NT2/D1 (cell line): ENCODE measurements around the gene SLC24A3.

Experiments
- DNase-seq: peaks from one replicate; pipeline ENCODE4 v3.0.0-alpha.2; 2011; ENCODE audit warnings: low read depth, low spot score
- H3K27me3 ChIP-seq: 2 replicates; pipeline ENCODE4 v1.6.0; 2011; ENCODE audit warnings: mild to moderate bottlenecking; ENCODE audit not compliant: insufficient read length, insufficient read depth
- H3K36me3 ChIP-seq: 2 replicates; pipeline ENCODE4 v1.6.1; 2011; ENCODE audit warnings: mild to moderate bottlenecking, low read length, mixed read lengths; ENCODE audit not compliant: insufficient read depth, insufficient read length
- H3K4me1 ChIP-seq: 2 replicates; pipeline ENCODE4 v1.5.1; 2011; ENCODE audit not compliant: insufficient read depth, insufficient read length
- H3K4me3 ChIP-seq: 2 replicates; pipeline ENCODE4 v1.5.1; 2011; ENCODE audit warnings: low read depth; ENCODE audit not compliant: insufficient read length
- H3K9ac ChIP-seq: 2 replicates; pipeline ENCODE4 v1.6.0; 2011; ENCODE audit warnings: low read depth; ENCODE audit not compliant: insufficient read length
- H3K9me3 ChIP-seq: 2 replicates; pipeline ENCODE4 v1.5.1; 2011; ENCODE audit warnings: mild to moderate bottlenecking, low read length; ENCODE audit not compliant: insufficient read depth
- SUZ12 ChIP-seq: IDR thresholded peaks from 2 replicates; pipeline ENCODE4 v1.6.1; 2011; ENCODE audit not compliant: insufficient read length, insufficient read depth; ENCODE audit errors: extremely low read depth
- YY1 ChIP-seq: IDR thresholded peaks from 2 replicates; pipeline ENCODE4 v1.6.1; 2011; ENCODE audit not compliant: insufficient read length, insufficient read depth
- ZNF274 ChIP-seq: IDR thresholded peaks from 2 replicates; pipeline ENCODE4 v1.6.1; 2011; ENCODE audit warnings: mild to moderate bottlenecking, low read depth, low read length

Gene SLC24A3

DNA sequence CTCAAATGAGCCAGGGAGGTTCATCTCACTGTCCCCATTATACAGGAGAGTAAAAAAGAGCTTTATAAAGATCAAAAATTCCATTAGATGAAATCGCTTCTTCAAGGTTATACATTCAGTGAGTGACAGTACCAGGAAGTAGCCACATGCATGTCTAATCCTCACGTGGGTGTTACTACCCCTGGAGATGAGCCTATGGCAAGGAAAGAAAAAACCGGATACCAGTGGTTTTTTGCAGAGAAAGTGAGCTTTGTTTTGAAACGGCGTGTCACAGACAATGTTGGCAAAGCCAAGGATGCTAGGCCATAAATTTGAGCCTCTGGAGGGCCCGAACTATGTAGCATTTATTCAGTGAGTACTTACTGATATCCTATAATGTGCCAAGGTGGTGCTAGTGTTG lies 330.7 kb downstream of the SLC24A3 start:
- TF ChIP-seq YY1 = no peak
- no peak for TF ChIP-seq ZNF274
- TF ChIP-seq SUZ12 = no peak

DNA sequence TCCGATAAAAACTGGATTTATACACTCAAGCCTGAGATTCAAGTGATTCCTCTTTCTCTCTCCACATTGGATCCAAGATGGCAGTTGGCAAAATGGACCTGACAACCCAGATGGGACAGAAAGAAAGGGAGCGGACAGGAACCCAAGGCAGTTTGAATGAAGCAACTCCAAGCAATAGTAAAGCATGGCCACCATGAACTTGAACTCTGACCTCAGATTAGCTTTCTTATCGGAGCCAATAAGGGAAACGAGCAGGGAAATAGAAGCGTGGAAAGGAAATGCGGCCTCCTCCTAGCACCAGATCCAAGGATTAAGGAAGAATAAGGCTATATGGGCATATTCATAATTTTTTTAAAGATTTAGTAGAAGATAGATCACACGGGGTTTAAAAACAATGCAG lies 332.2 kb downstream of the SLC24A3 start:
- Histone ChIP-seq H3K4me1 (no peaks in the 10 kb centered on the region), H3K9me3 (no peaks in the 10 kb centered on the region), H3K36me3 (no peaks in the 10 kb centered on the region), H3K27me3 (no peaks in the 10 kb centered on the region), H3K4me3 (no peak overlapping the region), H3K9ac (no peak overlapping the region)
- TF ChIP-seq YY1 (no peak), SUZ12 (no peak), ZNF274 (no peak)
- no peak for DNase-seq

More for the DNA sequence above, 330.7 kb downstream of the SLC24A3 start:
- DNase-seq = no peak
- Histone ChIP-seq H3K4me3 (no peak overlapping the region), H3K4me1 (no peaks in the 10 kb centered on the region), H3K27me3 (no peaks in the 10 kb centered on the region), H3K9me3 (no peaks in the 10 kb centered on the region), H3K36me3 (no peaks in the 10 kb centered on the region), H3K9ac (no peak overlapping the region)

GRCh38 chr20:19546648-19547047 lies 334.2 kb downstream of the SLC24A3 start:
- no peak for DNase-seq
- TF ChIP-seq YY1 (no peak), ZNF274 (no peak), SUZ12 (no peak)
- H3K9me3 ChIP-seq = no peaks in the 10 kb centered on the region
- no peaks in the 10 kb centered on the region for H3K27me3 ChIP-seq
- H3K36me3 ChIP-seq = no peaks in the 10 kb centered on the region
- H3K4me3 ChIP-seq = no peak overlapping the region
- no peaks in the 10 kb centered on the region for H3K4me1 ChIP-seq
- no peak overlapping the region for H3K9ac ChIP-seq

GRCh38 chr20:19547547-19547946 lies 335.1 kb downstream of the SLC24A3 start:
- no peak for TF ChIP-seq YY1
- Histone ChIP-seq H3K4me1 (no peaks in the 10 kb centered on the region), H3K4me3 (no peak overlapping the region), H3K36me3 (no peaks in the 10 kb centered on the region), H3K9ac (no peak overlapping the region), H3K27me3 (no peaks in the 10 kb centered on the region), H3K9me3 (no peaks in the 10 kb centered on the region)
- DNase-seq = no peak

GRCh38 chr20:19549896-19550295 lies 337.5 kb downstream of the SLC24A3 start:
- H3K27me3 ChIP-seq = no peaks in the 10 kb centered on the region
- no peaks in the 10 kb centered on the region for H3K9me3 ChIP-seq
- no peaks in the 10 kb centered on the region for H3K36me3 ChIP-seq
- TF ChIP-seq SUZ12 (no peak), ZNF274 (no peak), YY1 (no peak)
- no peak overlapping the region for H3K4me3 ChIP-seq
- no peak overlapping the region for H3K9ac ChIP-seq
- DNase-seq = no peak
- no peaks in the 10 kb centered on the region for H3K4me1 ChIP-seq

GRCh38 chr20:19552221-19553180 lies 340.1 kb downstream of the SLC24A3 start:
- no peaks in the 10 kb centered on the region for H3K4me1 ChIP-seq
- no peaks in the 10 kb centered on the region for H3K36me3 ChIP-seq
- no peak for TF ChIP-seq ZNF274
- TF ChIP-seq YY1 = no peak
- no peak for TF ChIP-seq SUZ12
- H3K27me3 ChIP-seq = no peaks in the 10 kb centered on the region
- no peak overlapping the region for H3K4me3 ChIP-seq
- H3K9ac ChIP-seq = no peak overlapping the region
- H3K9me3 ChIP-seq = no peaks in the 10 kb centered on the region
- peak; percentile 60 for DNase-seq

GRCh38 chr20:19554666-19555065 lies 342.2 kb downstream of the SLC24A3 start:
- Histone ChIP-seq H3K4me3 (no peak overlapping the region), H3K9me3 (no peaks in the 10 kb centered on the region), H3K36me3 (no peaks in the 10 kb centered on the region), H3K27me3 (no peaks in the 10 kb centered on the region), H3K4me1 (no peaks in the 10 kb centered on the region), H3K9ac (no peak overlapping the region)
- TF ChIP-seq YY1 (no peak), SUZ12 (no peak), ZNF274 (no peak)
- no peak for DNase-seq
